Hepatocyte (in vitro differentiated cells): Measurements from ENCODE around the gene ABCA9. TPM values are rescaled to one million over a fixed set of nuclear protein-coding genes. Genes with fewer than 3 reads are reported as not detected.

Experiments used
- DNase-seq: peaks from one replicate; pipeline ENCODE4 v3.0.0-alpha.2; 2016; ENCODE audit warnings: low spot score
- H2AFZ ChIP-seq: fragments of 200-600 bp; sonication (generic); 2 replicates; pipeline ENCODE4 v1.6.0; 2016; ENCODE audit warnings: antibody characterized with exemption, mild to moderate bottlenecking
- H3K27ac ChIP-seq: fragments of 200-600 bp; sonication (generic); 2 replicates; pipeline ENCODE4 v1.5.1; 2016; ENCODE audit warnings: mild to moderate bottlenecking
- H3K27me3 ChIP-seq: fragments of 200-600 bp; sonication (generic); 2 replicates; pipeline ENCODE4 v1.6.1; 2016
- H3K36me3 ChIP-seq: fragments of 200-600 bp; sonication (generic); replicated peaks from 2 replicates; pipeline ENCODE4 v1.5.1; 2016; ENCODE audit warnings: low read depth; ENCODE audit not compliant: insufficient read depth
- H3K4me1 ChIP-seq: fragments of 200-600 bp; sonication (generic); 2 replicates; pipeline ENCODE4 v1.5.1; 2016; ENCODE audit warnings: mild to moderate bottlenecking, moderate library complexity; ENCODE audit not compliant: insufficient read depth
- H3K4me2 ChIP-seq: fragments of 200-600 bp; sonication (generic); 2 replicates; pipeline ENCODE4 v1.6.0; 2016
- H3K4me3 ChIP-seq: fragments of 200-600 bp; sonication (generic); 2 replicates; pipeline ENCODE4 v1.5.1; 2016; ENCODE audit warnings: mild to moderate bottlenecking
- H3K79me2 ChIP-seq: fragments of 200-600 bp; sonication (generic); 2 replicates; pipeline ENCODE4 v1.6.0; 2017; ENCODE audit warnings: mild to moderate bottlenecking
- H3K9me2 ChIP-seq: fragments of 200-600 bp; sonication (generic); replicated peaks from 2 replicates; pipeline ENCODE4 v1.6.0; 2017; ENCODE audit warnings: mild to moderate bottlenecking; ENCODE audit not compliant: insufficient read depth
- H3K9me3 ChIP-seq: fragments of 200-600 bp; sonication (generic); 2 replicates; pipeline ENCODE4 v1.5.1; 2016; ENCODE audit warnings: low read depth, mild to moderate bottlenecking
- H4K20me1 ChIP-seq: fragments of 200-600 bp; sonication (generic); 2 replicates; pipeline ENCODE4 v1.6.0; 2016; ENCODE audit warnings: mild to moderate bottlenecking; ENCODE audit not compliant: insufficient read depth, poor library complexity, severe bottlenecking
- EZH2 ChIP-seq: fragments of 200-600 bp; sonication (generic); IDR thresholded peaks from 2 replicates; pipeline ENCODE4 v1.6.1; 2016; ENCODE audit warnings: antibody characterized with exemption, mild to moderate bottlenecking, borderline replicate concordance
- EZH2phosphoT487 ChIP-seq: fragments of 200-600 bp; sonication (generic); IDR thresholded peaks from one replicate; pipeline ENCODE4 v1.6.1; 2018; ENCODE audit warnings: antibody characterized with exemption, mild to moderate bottlenecking, low read depth, moderate library complexity; ENCODE audit not compliant: unreplicated experiment, severe bottlenecking
- WGBS: methylation state at CpG from one replicate; pipeline ENCODE4 v1.1.6; 2016; ENCODE audit warnings: low lambda C conversion rate; ENCODE audit errors: missing lambda C conversion rate; 5-methylcytosine and 5-hydroxymethylcytosine counted together
- microRNA-seq: library from miRNA; unstranded; fragments of <30 nt; microRNA quantifications from one replicate; pipeline ENCODE4, GENCODE V29; 2017
- polyA plus RNA-seq: library from polyadenylated mRNA; unstranded; fragments of >200 nt; fragmentation: Nextera tagmentation; extraction: Ambion mirVana; gene quantifications from 2 replicates; pipeline ENCODE4 v1.2.1, GENCODE V29; 2016
- small RNA-seq: library from RNA; depleted of rRNA; stranded (forward); fragments of <200 nt; gene quantifications from one replicate; pipeline ENCODE3, GENCODE V24; 2014
- total RNA-seq: library from RNA; depleted of rRNA; stranded (reverse); fragments of >200 nt; gene quantifications from 2 replicates; pipeline ENCODE4 v1.2.3, GENCODE V29; 2014
- TF ChIP-seq, protein P1 (sequence below): fragments of 200-600 bp; sonication (generic); IDR thresholded peaks from 2 replicates; pipeline ENCODE4 v1.5.1; 2016; ENCODE audit warnings: antibody characterized with exemption, mild to moderate bottlenecking; ENCODE audit not compliant: poor library complexity

The ABCA9 gene
- total and polyA plus RNA-seq, 2 experiments from 2014 or later: 0.34 to 0.60 TPM

DNA sequence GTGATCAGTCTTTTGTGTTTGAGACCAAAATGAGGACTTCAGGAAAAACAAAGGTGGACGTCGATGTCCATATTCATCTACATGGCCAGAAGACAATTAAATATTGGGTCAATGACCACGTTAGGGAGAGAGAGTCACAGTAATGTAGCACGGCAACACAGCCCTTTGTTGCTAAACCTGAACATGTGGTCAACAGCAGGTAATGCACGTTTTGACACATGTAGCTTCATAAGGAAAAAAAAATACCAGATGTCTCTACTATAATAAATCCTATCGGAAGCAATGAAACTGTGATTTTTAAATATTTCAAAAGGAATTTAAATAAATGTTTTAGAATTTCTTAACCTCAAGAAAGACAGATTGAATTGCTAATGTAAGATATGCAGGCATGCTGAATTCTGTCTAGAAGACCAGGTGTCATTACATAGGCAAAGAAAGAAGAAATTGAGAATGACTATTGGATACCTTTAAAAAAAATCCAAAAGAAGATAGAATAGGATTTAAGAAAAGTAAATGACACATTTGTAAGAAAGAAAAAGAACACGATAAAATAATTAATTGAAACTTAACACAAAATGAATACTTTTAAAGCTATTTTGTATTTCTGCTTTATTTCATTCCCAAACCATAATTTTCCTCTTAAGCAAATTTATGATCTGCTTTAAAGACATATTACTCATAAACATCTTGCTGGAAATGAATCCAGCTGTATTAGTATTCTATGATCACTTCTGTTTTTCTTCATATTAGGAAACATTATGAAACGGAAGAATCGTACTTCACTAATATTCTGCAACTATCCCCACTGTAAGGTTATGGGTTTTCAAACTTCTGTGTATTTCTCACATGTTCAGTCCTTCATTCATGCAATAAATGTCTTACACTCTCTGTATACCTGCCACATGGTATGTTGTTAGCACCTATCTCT, 135.7 kb downstream of the ABCA9 start:
- Histone ChIP-seq H3K36me3 (no peaks in the 10 kb centered on the region), H3K9me2 (no peaks in the 10 kb centered on the region), H3K27ac (no peak overlapping the region), H3K4me1 (no peaks in the 10 kb centered on the region), H3K9me3 (no peaks in the 10 kb centered on the region), H3K27me3 (no peaks in the 10 kb centered on the region), H3K4me3 (no peak overlapping the region), H3K79me2 (no peaks in the 10 kb centered on the region), H3K4me2 (no peak overlapping the region), H4K20me1 (no peaks in the 10 kb centered on the region), H2AFZ (no peak overlapping the region)
- 84% methylated on average over 9 of the region's 9 CpGs for WGBS
- TF ChIP-seq EZH2 (no peak), EZH2phosphoT487 (no peak)
- TF ChIP-seq, protein P1, sequence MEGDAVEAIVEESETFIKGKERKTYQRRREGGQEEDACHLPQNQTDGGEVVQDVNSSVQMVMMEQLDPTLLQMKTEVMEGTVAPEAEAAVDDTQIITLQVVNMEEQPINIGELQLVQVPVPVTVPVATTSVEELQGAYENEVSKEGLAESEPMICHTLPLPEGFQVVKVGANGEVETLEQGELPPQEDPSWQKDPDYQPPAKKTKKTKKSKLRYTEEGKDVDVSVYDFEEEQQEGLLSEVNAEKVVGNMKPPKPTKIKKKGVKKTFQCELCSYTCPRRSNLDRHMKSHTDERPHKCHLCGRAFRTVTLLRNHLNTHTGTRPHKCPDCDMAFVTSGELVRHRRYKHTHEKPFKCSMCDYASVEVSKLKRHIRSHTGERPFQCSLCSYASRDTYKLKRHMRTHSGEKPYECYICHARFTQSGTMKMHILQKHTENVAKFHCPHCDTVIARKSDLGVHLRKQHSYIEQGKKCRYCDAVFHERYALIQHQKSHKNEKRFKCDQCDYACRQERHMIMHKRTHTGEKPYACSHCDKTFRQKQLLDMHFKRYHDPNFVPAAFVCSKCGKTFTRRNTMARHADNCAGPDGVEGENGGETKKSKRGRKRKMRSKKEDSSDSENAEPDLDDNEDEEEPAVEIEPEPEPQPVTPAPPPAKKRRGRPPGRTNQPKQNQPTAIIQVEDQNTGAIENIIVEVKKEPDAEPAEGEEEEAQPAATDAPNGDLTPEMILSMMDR: no peak
- no peak for DNase-seq

Small RNAs within 50 kb of the gene (microRNA-seq; reads per million reads assigned to microRNA genes)
- not detected for gene MIR4524A
- not detected for gene MIR4524B

Small RNAs within 50 kb of the gene (small RNA-seq; reads per million reads assigned to genes)
- gene MIR4524B: not detected

Other genes with a start within 250 kb of the ABCA9 start
- gene ABCA8, start 105.5 kb downstream of the ABCA9 start, total RNA-seq: 3.4 and 6.0 TPM in 2 replicates
- 2.1 and 2.4 TPM in 2 replicates for gene ABCA8, start 105.5 kb downstream of the ABCA9 start, polyA plus RNA-seq
- 6.3 and 6.5 TPM in 2 replicates for gene ABCA6, start 81.0 kb upstream of the ABCA9 start, total RNA-seq
- gene ABCA6, start 81.0 kb upstream of the ABCA9 start, polyA plus RNA-seq: 1.6 and 1.7 TPM in 2 replicates
- 1.5 and 4.7 TPM in 2 replicates for gene ABCA10, start 167.9 kb upstream of the ABCA9 start, total RNA-seq
- not detected in 2 replicates for gene ABCA10, start 167.9 kb upstream of the ABCA9 start, polyA plus RNA-seq